HG03280 (cell line): ENCODE measurements around the gene UTP11.
"Not testable (repeated sequence)": the region's sequence is repeated elsewhere in the genome, so short reads cannot be mapped to it uniquely, and the experiment has no call there.

Experiments used
- ATAC-seq: cut with Tn5 transposase; IDR thresholded peaks from one replicate; pipeline ENCODE4 v1.9.1; 2021; ENCODE audit warnings: mild to moderate bottlenecking, moderate library complexity; ENCODE audit not compliant: unreplicated experiment

The UTP11 gene

GRCh38 chr1:38027201-38028104 lies 14.9 kb downstream of the UTP11 start:
- ATAC-seq = no peak

GRCh38 chr1:38028105-38028591 lies 15.6 kb downstream of the UTP11 start:
- ATAC-seq = peak; percentile 70

- no peak for ATAC-seq
Measured at GRCh38 chr1:38028671-38029070, 16.1 kb downstream of the UTP11 start.

GRCh38 chr1:38029081-38029681 lies 16.6 kb downstream of the UTP11 start:
- ATAC-seq = no peak

GRCh38 chr1:38029685-38030511 lies 17.4 kb downstream of the UTP11 start:
- ATAC-seq = peak; percentile 51

- ATAC-seq = no peak
Measured at GRCh38 chr1:38030596-38031512, 18.3 kb downstream of the UTP11 start.

- no peak for ATAC-seq
Measured at GRCh38 chr1:38031513-38031866, 19.0 kb downstream of the UTP11 start.

- not testable (repeated sequence) for ATAC-seq
Measured at GRCh38 chr1:38032992-38033391, 20.5 kb downstream of the UTP11 start.

GRCh38 chr1:38034871-38035270 lies 22.3 kb downstream of the UTP11 start:
- no peak for ATAC-seq

GRCh38 chr1:38037221-38037939 lies 24.8 kb downstream of the UTP11 start:
- ATAC-seq = no peak

GRCh38 chr1:38038861-38039260 lies 26.3 kb downstream of the UTP11 start:
- ATAC-seq = no peak

GRCh38 chr1:38039331-38040088 lies 27.0 kb downstream of the UTP11 start:
- no peak for ATAC-seq

- no peak for ATAC-seq
Measured at GRCh38 chr1:38041936-38042834, 29.7 kb downstream of the UTP11 start.

GRCh38 chr1:38043036-38043747 lies 30.7 kb downstream of the UTP11 start:
- no peak for ATAC-seq

- no peak for ATAC-seq
Measured at GRCh38 chr1:38044221-38045215, 32.0 kb downstream of the UTP11 start.
